Endothelial cell (in vitro differentiated cells): Measurements from ENCODE around the gene PIEZO1. TPM values are rescaled to one million over a fixed set of nuclear protein-coding genes. Genes with fewer than 3 reads are reported as not detected.

Experiments
- DNase-seq: peaks from one replicate; pipeline ENCODE4 v3.0.0; 2021; ENCODE audit warnings: low spot score
- H3K27ac Mint-ChIP-seq: one replicate; pipeline ENCODE4 v1.8.0; 2021; ENCODE audit warnings: mixed read lengths, inconsistent platforms; ENCODE audit not compliant: unreplicated experiment
- H3K27me3 Mint-ChIP-seq: one replicate; pipeline ENCODE4 v1.8.0; 2021; ENCODE audit warnings: mild to moderate bottlenecking, moderate library complexity, mixed read lengths, inconsistent platforms; ENCODE audit not compliant: unreplicated experiment
- H3K36me3 Mint-ChIP-seq: one replicate; pipeline ENCODE4 v1.8.0; 2021; ENCODE audit warnings: mild to moderate bottlenecking, low read depth, mixed read lengths, inconsistent platforms; ENCODE audit not compliant: unreplicated experiment
- H3K4me1 Mint-ChIP-seq: one replicate; pipeline ENCODE4 v1.8.0; 2021; ENCODE audit warnings: mild to moderate bottlenecking, mixed read lengths, inconsistent platforms; ENCODE audit not compliant: unreplicated experiment
- H3K4me3 Mint-ChIP-seq: one replicate; pipeline ENCODE4 v1.8.0; 2021; ENCODE audit warnings: mild to moderate bottlenecking, mixed read lengths, inconsistent platforms; ENCODE audit not compliant: unreplicated experiment
- H3K9me3 Mint-ChIP-seq: one replicate; pipeline ENCODE4 v1.8.0; 2021; ENCODE audit warnings: mixed read lengths, inconsistent platforms; ENCODE audit not compliant: unreplicated experiment
- total RNA-seq: library from RNA; stranded (reverse); fragmentation: NEBNext Ultra II Directional; extraction: Animal tissue kit (Norgen Biotek cat#: 25700); gene quantifications from one replicate; pipeline ENCODE4 v1.2.1, GENCODE V29; 2021; ENCODE audit not compliant: unreplicated experiment
- TF ChIP-seq, protein P1 (sequence below): fragments of 200-600 bp; sonication (generic); IDR thresholded peaks from one replicate; pipeline ENCODE4 v1.5.0; 2021; ENCODE audit warnings: antibody characterized with exemption; ENCODE audit not compliant: unreplicated experiment

The PIEZO1 gene
- total RNA-seq, 1 donor from 2014 or later, result 428 TPM

DNA sequence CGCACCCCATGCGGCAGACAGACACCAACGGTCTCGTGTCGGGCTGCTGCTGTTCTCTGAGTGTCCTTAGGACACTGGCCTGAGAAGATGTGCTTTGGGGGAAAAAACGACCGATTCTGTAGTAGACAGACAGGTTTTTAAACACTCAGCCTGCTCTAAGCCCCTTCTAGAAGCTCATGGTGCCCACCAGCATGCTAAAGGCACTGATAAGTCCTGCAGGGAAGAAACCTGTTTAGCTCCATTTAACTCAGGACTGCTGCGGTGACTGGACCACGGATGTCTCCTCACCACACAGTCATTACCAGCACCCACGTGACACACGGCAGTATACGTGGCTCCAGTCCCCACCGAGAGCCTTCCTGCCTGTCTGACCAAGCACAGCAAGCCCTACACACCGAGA lies 45.8 kb upstream of the PIEZO1 start:
- TF ChIP-seq, protein P1, sequence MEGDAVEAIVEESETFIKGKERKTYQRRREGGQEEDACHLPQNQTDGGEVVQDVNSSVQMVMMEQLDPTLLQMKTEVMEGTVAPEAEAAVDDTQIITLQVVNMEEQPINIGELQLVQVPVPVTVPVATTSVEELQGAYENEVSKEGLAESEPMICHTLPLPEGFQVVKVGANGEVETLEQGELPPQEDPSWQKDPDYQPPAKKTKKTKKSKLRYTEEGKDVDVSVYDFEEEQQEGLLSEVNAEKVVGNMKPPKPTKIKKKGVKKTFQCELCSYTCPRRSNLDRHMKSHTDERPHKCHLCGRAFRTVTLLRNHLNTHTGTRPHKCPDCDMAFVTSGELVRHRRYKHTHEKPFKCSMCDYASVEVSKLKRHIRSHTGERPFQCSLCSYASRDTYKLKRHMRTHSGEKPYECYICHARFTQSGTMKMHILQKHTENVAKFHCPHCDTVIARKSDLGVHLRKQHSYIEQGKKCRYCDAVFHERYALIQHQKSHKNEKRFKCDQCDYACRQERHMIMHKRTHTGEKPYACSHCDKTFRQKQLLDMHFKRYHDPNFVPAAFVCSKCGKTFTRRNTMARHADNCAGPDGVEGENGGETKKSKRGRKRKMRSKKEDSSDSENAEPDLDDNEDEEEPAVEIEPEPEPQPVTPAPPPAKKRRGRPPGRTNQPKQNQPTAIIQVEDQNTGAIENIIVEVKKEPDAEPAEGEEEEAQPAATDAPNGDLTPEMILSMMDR, result no peak
- Mint-ChIP-seq H3K4me3 (no peak overlapping the region), H3K27ac (no peak overlapping the region), H3K36me3 (peaks cover 5% of the 10 kb centered on the region), H3K4me1 (no peaks in the 10 kb centered on the region), H3K27me3 (peaks cover 5% of the 10 kb centered on the region), H3K9me3 (no peaks in the 10 kb centered on the region)
- DNase-seq, result no peak

GRCh38 chr16:88830258-88830657 lies 45.2 kb upstream of the PIEZO1 start:
- H3K4me3 Mint-ChIP-seq, result no peak overlapping the region
- no peak for DNase-seq
- H3K36me3 Mint-ChIP-seq, result peaks cover 7% of the 10 kb centered on the region
- H3K27me3 Mint-ChIP-seq, result peaks cover 5% of the 10 kb centered on the region
- TF ChIP-seq, protein P1, result no peak
- H3K4me1 Mint-ChIP-seq, result no peaks in the 10 kb centered on the region
- no peak overlapping the region for H3K27ac Mint-ChIP-seq
- H3K9me3 Mint-ChIP-seq, result no peaks in the 10 kb centered on the region

GRCh38 chr16:88828711-88829110 lies 43.7 kb upstream of the PIEZO1 start:
- no peak overlapping the region for H3K4me3 Mint-ChIP-seq

DNA sequence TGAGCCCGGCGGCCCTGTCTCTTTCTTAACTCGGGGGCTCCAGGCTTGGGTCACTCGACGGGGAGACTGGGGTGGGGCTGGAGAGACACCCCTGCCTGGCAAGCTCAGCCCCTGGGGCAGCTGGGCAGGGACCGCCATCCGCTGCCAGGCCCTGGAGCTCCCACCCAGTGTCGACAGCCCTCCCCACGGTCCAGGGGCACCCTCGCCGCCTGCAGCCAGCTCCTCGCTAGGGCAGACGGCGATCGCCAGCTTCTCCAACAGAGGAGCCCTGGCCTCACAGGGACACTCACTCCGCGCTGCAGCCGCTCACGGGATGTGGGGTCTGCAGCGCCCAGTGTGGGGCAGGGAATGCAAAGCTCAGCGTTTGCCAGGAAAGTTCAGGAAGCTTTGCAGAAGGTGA lies 42.7 kb upstream of the PIEZO1 start:
- TF ChIP-seq, protein P1, result no peak
- Mint-ChIP-seq H3K4me1 (no peaks in the 10 kb centered on the region), H3K27ac (no peak overlapping the region), H3K27me3 (peaks cover 5% of the 10 kb centered on the region), H3K4me3 (no peak overlapping the region), H3K9me3 (no peaks in the 10 kb centered on the region), H3K36me3 (peaks cover 7% of the 10 kb centered on the region)
- DNase-seq, result no peak

More at GRCh38 chr16:88828711-88829110, 43.7 kb upstream of the PIEZO1 start:
- no peaks in the 10 kb centered on the region for H3K9me3 Mint-ChIP-seq
- no peaks in the 10 kb centered on the region for H3K4me1 Mint-ChIP-seq
- no peak for DNase-seq
- H3K27ac Mint-ChIP-seq, result no peak overlapping the region
- peaks cover 7% of the 10 kb centered on the region for H3K36me3 Mint-ChIP-seq
- TF ChIP-seq, protein P1, result no peak
- H3K27me3 Mint-ChIP-seq, result peaks cover 5% of the 10 kb centered on the region

GRCh38 chr16:88826070-88826840 lies 41.2 kb upstream of the PIEZO1 start:
- Mint-ChIP-seq H3K27me3 (peaks cover 5% of the 10 kb centered on the region), H3K4me1 (no peaks in the 10 kb centered on the region), H3K27ac (no peak overlapping the region), H3K36me3 (peaks cover 7% of the 10 kb centered on the region), H3K4me3 (no peak overlapping the region), H3K9me3 (no peaks in the 10 kb centered on the region)
- no peak for DNase-seq
- TF ChIP-seq, protein P1, result no peak
